Right forelimb (tissue), 1 donor: Measurements from ENCODE around the gene CACUL1.

Experiments
- DNase-seq: peaks from one replicate; pipeline ENCODE4 v3.0.0-alpha.2; 2018

Gene CACUL1

GRCh38 chr10:118732245-118733165, 22.3 kb downstream of the CACUL1 start:
- no peak for DNase-seq

- no peak for DNase-seq
Measured at GRCh38 chr10:118730756-118731456, 23.9 kb downstream of the CACUL1 start.

- DNase-seq, result no peak
Measured at GRCh38 chr10:118729641-118730258, 25.0 kb downstream of the CACUL1 start.

- no peak for DNase-seq
Measured at GRCh38 chr10:118729200-118729599, 25.6 kb downstream of the CACUL1 start.

- DNase-seq, result no peak
Measured at GRCh38 chr10:118725886-118726500, 28.8 kb downstream of the CACUL1 start.

- DNase-seq, result no peak
Measured at GRCh38 chr10:118723466-118723865, 31.3 kb downstream of the CACUL1 start.

GRCh38 chr10:118721539-118721876, 33.3 kb downstream of the CACUL1 start:
- no peak for DNase-seq

GRCh38 chr10:118720685-118721538, 33.9 kb downstream of the CACUL1 start:
- DNase-seq, result no peak

GRCh38 chr10:118714366-118714765, 40.4 kb downstream of the CACUL1 start:
- no peak for DNase-seq

GRCh38 chr10:118712930-118713634, 41.7 kb downstream of the CACUL1 start:
- DNase-seq, result no peak

- DNase-seq, result no peak
Measured at GRCh38 chr10:118712080-118712479, 42.7 kb downstream of the CACUL1 start.

- no peak for DNase-seq
Measured at GRCh38 chr10:118710487-118710886, 44.3 kb downstream of the CACUL1 start.

- DNase-seq, result no peak
Measured at GRCh38 chr10:118708571-118708970, 46.2 kb downstream of the CACUL1 start.

- DNase-seq, result no peak
Measured at GRCh38 chr10:118704711-118705110, 50.1 kb downstream of the CACUL1 start.

GRCh38 chr10:118701529-118702323, 53.0 kb downstream of the CACUL1 start:
- DNase-seq, result no peak

GRCh38 chr10:118698421-118698820, 56.3 kb downstream of the CACUL1 start:
- no peak for DNase-seq

GRCh38 chr10:118694848-118695247, 59.9 kb downstream of the CACUL1 start:
- DNase-seq, result no peak

GRCh38 chr10:118692872-118693271, 61.9 kb downstream of the CACUL1 start:
- no peak for DNase-seq

- DNase-seq, result no peak
Measured at GRCh38 chr10:118689070-118689858, 65.5 kb downstream of the CACUL1 start.

- DNase-seq, result no peak
Measured at GRCh38 chr10:118687472-118687871, 67.3 kb downstream of the CACUL1 start.
